ENCODE measurements around the gene FHIT.
"Not testable (repeated sequence)": the region's sequence is repeated elsewhere in the genome, so short reads cannot be mapped to it uniquely, and the experiment has no call there.

Gene FHIT

GRCh38 chr3:61094608-61095007 is 156.6 kb downstream of the FHIT start:
- no peak for DNase-seq

GRCh38 chr3:61093364-61093763 is 157.9 kb downstream of the FHIT start:
- no peak for DNase-seq

GRCh38 chr3:61092870-61093269 is 158.4 kb downstream of the FHIT start:
- no peak for DNase-seq

GRCh38 chr3:61090389-61091169 is 160.7 kb downstream of the FHIT start:
- DNase-seq, result no peak

GRCh38 chr3:61087465-61087864 is 163.8 kb downstream of the FHIT start:
- no peak for DNase-seq

GRCh38 chr3:61081554-61081953 is 169.7 kb downstream of the FHIT start:
- no peak for DNase-seq

- DNase-seq, result no peak
Observed at GRCh38 chr3:61080737-61081445, 170.4 kb downstream of the FHIT start.

GRCh38 chr3:61078048-61078752 is 173.1 kb downstream of the FHIT start:
- no peak for DNase-seq

GRCh38 chr3:61077551-61077950 is 173.7 kb downstream of the FHIT start:
- no peak for DNase-seq

- DNase-seq, result no peak
Observed at GRCh38 chr3:61074783-61075182, 176.5 kb downstream of the FHIT start.

GRCh38 chr3:61073566-61074165 is 177.6 kb downstream of the FHIT start:
- DNase-seq, result no peak

- DNase-seq, result no peak
Observed at GRCh38 chr3:61068084-61068483, 183.2 kb downstream of the FHIT start.

- no peak for DNase-seq
Observed at GRCh38 chr3:61066800-61067199, 184.5 kb downstream of the FHIT start.

GRCh38 chr3:61066222-61066621 is 185.0 kb downstream of the FHIT start:
- DNase-seq, result not testable (repeated sequence)

GRCh38 chr3:61065451-61066011 is 185.7 kb downstream of the FHIT start:
- DNase-seq, result no peak

- no peak for DNase-seq
Observed at GRCh38 chr3:61061092-61061723, 190.0 kb downstream of the FHIT start.

GRCh38 chr3:61060411-61060861 is 190.8 kb downstream of the FHIT start:
- DNase-seq, result no peak

- DNase-seq, result no peak
Observed at GRCh38 chr3:61058836-61059235, 192.4 kb downstream of the FHIT start.

GRCh38 chr3:61057464-61057863 is 193.8 kb downstream of the FHIT start:
- no peak for DNase-seq

- DNase-seq, result no peak
Observed at GRCh38 chr3:61055447-61055846, 195.8 kb downstream of the FHIT start.

GRCh38 chr3:61053781-61054496 is 197.3 kb downstream of the FHIT start:
- DNase-seq, result no peak

GRCh38 chr3:61052851-61053250 is 198.4 kb downstream of the FHIT start:
- DNase-seq, result no peak
